GM21786 (cell line): ENCODE results near the gene KAT2A.
A peak's percentile ranks its signal among the peaks of the same experiment; 100 is the strongest.

Experiments
- ATAC-seq: cut with Tn5 transposase; IDR thresholded peaks from one replicate; pipeline ENCODE4 v1.9.1; 2021; ENCODE audit not compliant: unreplicated experiment

KAT2A gene

GRCh38 chr17:42135664-42136653, 14.8 kb upstream of the KAT2A start:
- ATAC-seq, result no peak

- ATAC-seq, result no peak
These were observed 14.0 kb upstream of the KAT2A start for GRCh38 chr17:42135151-42135550.

GRCh38 chr17:42133461-42134041, 12.4 kb upstream of the KAT2A start:
- peak; percentile 53 for ATAC-seq

GRCh38 chr17:42132941-42133340, 11.8 kb upstream of the KAT2A start:
- ATAC-seq, result peak; percentile 47

- ATAC-seq, result no peak
These were observed 10.8 kb upstream of the KAT2A start for GRCh38 chr17:42131981-42132432.

DNA sequence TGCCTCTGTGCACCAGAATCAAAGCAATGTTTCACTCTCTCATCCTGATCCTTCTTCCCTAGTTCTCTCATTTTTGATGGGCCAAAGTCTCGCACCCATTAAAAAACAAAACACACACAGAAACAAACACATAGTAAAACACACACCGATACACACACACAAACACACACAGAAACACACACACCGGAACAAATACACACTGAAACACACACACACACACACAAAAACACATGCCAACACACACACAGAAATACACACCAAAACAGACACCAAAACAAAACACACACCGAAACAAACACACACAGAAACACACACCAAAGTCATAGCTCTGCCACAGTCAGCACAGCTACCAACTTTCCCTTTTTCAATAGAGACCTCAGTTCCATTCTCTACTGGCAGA, 10.1 kb upstream of the KAT2A start:
- ATAC-seq, result no peak

- no peak for ATAC-seq
These were observed 9.3 kb upstream of the KAT2A start for GRCh38 chr17:42130310-42130936.

DNA sequence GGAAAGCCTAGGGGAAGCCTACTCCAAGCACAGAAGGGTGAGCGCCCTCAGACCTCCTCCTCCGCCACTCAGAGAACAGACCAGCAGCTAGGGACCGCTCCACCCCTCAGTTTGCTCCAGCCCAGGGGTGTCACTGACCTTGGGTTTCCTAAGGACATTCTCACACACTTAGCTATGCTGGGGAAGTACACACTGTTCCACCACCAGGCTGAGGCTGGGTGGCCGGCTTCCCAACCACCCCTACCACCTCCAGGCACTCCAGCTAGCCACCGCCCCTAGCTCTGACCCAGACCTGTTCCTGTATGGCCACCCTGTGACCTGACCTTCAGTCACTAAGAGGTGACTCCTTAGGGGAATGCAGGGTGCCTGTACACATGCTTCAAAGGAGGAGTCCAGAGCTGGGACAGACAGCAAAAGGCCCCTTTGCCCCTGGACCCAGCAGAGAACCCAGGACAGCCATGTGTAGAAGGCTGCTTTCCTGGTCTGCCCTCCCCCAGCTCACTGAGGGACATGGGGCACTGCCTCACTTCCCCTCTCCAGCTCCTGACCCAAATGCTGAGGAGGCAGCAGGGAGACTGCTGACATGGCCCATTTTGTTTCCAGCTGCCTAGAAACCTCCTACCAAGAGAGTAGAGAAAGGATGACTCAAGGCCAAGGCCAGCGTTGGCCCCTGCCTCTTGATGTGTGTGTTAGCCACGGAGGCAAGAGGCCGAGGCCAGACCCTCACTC, 8.1 kb upstream of the KAT2A start:
- ATAC-seq, result no peak

DNA sequence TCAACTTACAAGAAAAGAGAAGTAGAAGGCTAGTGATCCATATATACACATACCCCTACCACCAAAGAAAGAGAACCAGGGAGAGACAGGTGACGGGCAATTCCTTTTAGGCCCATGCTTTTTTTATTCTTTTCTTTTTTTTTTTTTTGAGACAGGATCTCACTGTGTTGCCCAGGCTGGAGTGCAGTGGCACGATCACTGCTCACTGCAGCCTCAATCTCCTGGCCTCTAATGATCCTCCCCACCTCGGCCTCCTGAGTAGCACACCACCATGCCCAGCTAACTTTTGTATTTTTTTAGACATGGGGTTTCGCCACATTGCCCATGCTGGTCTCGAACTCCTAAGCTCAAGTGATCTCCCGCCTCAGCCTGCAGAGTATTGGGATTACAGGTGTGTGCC, 6.2 kb upstream of the KAT2A start:
- no peak for ATAC-seq

DNA sequence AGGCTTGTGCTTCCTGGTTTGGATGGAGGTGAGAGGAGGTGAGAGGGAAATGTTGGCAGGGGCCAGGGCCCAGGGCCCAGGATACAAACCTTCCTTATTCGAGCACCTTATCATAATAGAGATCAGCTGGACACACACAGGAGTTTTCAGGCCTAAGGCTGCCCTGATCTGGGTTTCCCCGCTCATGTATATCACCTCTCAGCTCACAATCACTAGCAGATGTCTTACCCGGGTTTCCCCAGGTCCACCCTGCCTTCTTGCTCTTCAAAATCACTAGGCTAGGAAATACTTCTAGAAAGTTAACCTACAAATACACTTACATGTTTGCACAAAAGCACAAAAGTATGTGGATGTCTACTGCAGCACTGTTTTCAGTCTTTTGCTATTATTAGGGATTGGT, 5.7 kb upstream of the KAT2A start:
- no peak for ATAC-seq

DNA sequence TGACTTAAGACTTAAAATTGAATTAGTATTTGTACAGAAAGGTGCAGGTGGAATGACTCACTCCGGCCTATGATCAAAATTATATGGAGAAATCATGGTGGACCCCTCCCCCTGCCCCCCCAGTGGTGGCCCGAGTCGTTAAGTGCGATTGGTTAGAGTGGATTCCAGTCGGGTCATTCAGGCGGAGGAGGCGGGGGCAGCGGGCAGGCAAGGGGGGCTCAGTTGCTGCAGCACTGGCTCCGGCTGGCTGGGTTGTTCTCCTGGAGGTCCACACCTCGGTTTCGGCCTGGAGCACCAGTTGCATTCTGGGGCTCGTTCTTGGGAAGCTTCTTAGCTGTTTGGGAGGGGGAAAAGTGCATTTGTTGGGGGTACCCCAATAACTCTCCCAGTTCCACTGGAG, 4.4 kb upstream of the KAT2A start:
- no peak for ATAC-seq

DNA sequence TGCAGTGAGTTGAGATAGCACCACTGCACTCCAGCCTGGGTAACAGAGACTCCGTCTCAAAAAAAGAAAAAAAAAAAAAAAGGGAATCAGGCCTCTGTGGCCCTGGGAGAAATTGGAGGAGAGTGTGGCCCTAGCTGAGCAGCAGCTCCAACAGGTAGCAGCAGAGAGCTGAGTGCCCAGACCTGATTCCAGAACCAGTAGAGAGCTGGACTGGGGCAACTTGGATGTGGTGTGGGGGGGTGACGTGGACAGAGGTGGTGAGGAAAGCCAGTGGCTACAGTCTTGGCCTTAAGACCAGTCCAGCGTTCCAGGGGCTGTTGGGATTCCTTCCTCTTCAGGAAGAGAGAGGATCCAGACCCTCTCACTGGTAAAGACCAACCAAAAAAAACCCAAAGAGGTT, 3.1 kb upstream of the KAT2A start:
- ATAC-seq, result no peak

- ATAC-seq, result no peak
These were observed 1.5 kb upstream of the KAT2A start, which contains the start of gene HSPB9 for GRCh38 chr17:42122371-42123303. Gene HSPB9, plus strand, starts transcription at chr17:42122804. Its CDS starts 47 bp downstream, at chr17:42122851.

DNA sequence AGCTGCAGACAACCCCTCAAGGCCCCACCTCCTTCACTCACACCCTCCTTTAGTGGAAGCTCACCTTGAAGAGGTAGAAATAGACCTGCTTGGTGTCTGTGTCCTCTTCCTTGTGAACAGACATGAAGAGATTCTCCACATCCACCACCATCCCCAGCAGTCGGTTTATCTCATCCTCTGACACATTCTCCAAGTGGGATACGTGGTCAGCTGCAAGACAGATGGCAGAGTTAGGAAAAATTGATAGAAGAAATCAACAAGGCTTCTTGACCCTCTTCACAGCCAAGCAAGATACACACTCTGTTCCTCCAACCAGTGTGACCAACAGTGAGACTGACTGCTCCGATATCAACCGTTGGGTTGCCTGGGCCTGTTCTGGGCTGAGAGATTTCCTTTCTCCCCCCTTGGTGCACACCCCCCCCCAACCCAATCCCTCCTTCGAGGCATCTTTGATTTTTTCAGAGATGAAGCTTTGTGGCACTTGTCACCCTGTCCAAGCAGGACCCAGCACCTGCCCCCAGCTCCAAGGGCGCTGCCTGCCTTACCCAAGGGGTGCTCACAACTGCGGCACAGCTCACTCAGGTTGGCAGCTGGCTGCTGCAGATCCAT, 902 bp downstream of the KAT2A start:
- ATAC-seq, result no peak

DNA sequence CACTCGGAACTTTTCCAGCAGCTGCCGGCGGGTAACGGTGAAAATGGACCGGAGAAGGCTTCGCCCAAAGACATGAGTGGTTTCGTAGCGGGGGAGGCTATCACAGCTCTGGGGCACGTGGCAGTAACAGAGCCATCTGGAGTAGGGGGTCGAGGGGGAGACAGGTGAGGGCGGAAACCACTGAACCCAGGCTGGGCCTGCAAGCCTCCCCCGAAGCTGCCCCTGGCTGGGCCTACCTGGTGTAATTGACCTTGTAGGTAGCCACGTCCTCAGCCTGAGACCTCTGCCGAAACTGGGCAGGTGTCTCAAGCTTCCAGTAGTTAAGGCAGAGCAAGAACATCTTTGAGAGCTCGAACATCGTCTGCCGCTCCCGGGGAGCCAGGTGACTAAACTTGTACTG, 1.9 kb downstream of the KAT2A start:
- no peak for ATAC-seq

DNA sequence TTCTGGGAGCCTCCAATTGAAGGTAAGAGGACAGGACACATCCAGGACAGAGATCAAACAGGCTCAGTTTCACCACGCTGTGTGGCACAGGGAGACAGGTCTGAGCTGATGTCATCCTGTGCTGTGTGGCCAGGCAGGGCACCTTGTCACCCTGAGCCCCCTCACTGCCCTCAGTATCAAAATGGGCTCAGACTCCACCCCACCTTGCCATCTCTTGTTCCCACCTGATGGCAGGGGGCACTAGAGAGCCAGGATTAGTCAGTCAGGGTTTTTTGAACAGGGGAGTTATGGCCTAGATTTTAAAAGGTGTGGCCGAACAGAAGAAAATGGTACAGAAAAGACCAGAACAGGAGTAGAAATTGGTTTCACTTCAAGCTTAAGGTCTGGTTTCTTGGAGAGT, 2.6 kb downstream of the KAT2A start:
- ATAC-seq, result no peak

DNA sequence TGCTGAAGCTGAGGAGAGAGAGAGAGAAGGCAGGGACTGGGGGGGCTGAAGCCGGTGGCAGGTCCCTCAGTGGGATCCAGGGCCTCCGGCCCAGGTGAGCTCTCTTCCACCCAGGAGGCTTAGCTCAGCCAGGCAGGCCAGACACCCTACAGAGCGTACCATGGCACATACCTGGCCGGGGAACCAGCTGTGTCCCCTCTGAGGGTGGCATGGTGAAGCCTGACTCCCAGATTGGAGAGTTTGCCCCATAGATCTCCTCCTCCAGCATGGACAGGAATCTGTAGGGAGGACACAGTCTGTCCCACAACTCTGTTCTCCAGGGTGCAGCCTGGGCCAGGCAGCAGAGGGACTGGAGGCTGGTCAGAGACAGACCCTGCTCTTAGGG, 3.0 kb downstream of the KAT2A start:
- ATAC-seq, result no peak

GRCh38 chr17:42117397-42118125, 3.6 kb downstream of the KAT2A start:
- ATAC-seq, result no peak
